Progenitor cell of endocrine pancreas (in vitro differentiated cells): ENCODE results near the gene STAMBPL1. TPM values are rescaled to one million over a fixed set of nuclear protein-coding genes. Genes with fewer than 3 reads are reported as not detected.
"Not testable (repeated sequence)": the region's sequence is repeated elsewhere in the genome, so short reads cannot be mapped to it uniquely, and the experiment has no call there.

Source experiments
- DNase-seq: peaks from one replicate; pipeline ENCODE4 v3.0.0; 2021; ENCODE audit warnings: low spot score; ENCODE audit not compliant: unreplicated experiment
- H3K27ac Mint-ChIP-seq: 2 replicates; pipeline ENCODE4 v1.8.0; 2021; ENCODE audit warnings: mild to moderate bottlenecking, moderate library complexity, mixed read lengths
- H3K27me3 Mint-ChIP-seq: 2 replicates; pipeline ENCODE4 v1.8.0; 2021; ENCODE audit warnings: mixed read lengths
- H3K36me3 Mint-ChIP-seq: 2 replicates; pipeline ENCODE4 v1.8.0; 2022; ENCODE audit warnings: mixed read lengths; ENCODE audit not compliant: insufficient read depth
- H3K4me1 Mint-ChIP-seq: 2 replicates; pipeline ENCODE4 v1.8.0; 2021; ENCODE audit warnings: low read depth, mixed read lengths
- H3K4me3 Mint-ChIP-seq: 2 replicates; pipeline ENCODE4 v1.8.0; 2021; ENCODE audit warnings: low read depth, mild to moderate bottlenecking, moderate library complexity, mixed read lengths
- H3K9me3 Mint-ChIP-seq: 2 replicates; pipeline ENCODE4 v1.8.0; 2021; ENCODE audit warnings: low read depth, mixed read lengths
- CTCF ChIP-seq: fragments of 200-600 bp; sonication (generic); IDR thresholded peaks from one replicate; pipeline ENCODE4 v1.5.0; 2021; ENCODE audit warnings: antibody characterized with exemption, mild to moderate bottlenecking; ENCODE audit not compliant: unreplicated experiment
- total RNA-seq: library from RNA; stranded (reverse); gene quantifications from 2 replicates; pipeline ENCODE4 v1.2.1, GENCODE V29; 2021

STAMBPL1 gene
- total RNA-seq, 1 donor from 2014 or later: 1.3 TPM

GRCh38 chr10:88833723-88834122 is 46.3 kb upstream of the STAMBPL1 start:
- Mint-ChIP-seq H3K27me3 (peaks cover 24% of the 10 kb centered on the region), H3K4me3 (no peak overlapping the region), H3K4me1 (no peaks in the 10 kb centered on the region), H3K27ac (no peak overlapping the region), H3K36me3 (no peaks in the 10 kb centered on the region), H3K9me3 (no peaks in the 10 kb centered on the region)
- DNase-seq: no peak
- no peak for TF ChIP-seq CTCF

DNA sequence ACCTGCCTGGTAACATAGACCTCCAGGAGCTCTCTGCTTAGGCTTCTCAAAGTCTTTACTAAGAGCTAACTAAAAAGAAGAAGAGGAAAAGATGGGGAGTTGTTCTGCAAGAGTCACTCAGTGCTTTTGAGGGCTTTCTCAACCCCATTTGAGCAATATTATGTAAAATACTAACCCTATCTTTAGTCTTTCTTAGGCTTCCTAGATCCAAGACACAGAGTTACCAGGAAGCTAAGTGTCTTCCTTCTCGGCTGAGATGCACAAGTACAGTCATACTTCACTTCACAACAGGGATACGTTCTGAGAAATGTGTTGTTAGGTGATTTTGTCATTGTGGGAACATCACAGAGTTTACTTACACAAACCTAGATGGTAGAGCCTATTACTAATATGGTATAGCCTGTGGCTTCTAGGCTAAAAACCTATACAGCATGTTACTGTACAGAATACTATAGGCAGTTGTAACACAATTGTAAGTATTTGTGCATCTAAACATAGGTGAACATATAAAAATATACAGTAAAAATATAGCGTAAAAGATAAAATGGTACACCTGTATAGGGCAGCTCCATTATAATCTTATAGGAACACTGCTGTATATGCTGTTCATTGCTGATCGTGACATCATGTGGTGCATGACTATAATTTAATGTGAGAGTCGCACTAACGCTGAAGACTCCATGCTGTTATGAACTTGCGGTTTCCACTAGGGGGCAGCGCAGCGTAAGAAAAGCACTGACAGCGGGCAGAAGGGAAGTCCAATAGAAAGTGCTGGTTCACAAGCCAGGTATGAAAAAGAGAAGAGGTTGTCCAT is 44.7 kb upstream of the STAMBPL1 start:
- H3K9me3 Mint-ChIP-seq: no peaks in the 10 kb centered on the region
- TF ChIP-seq CTCF: peak; percentile 94
- H3K27ac Mint-ChIP-seq: no peak overlapping the region
- no peak overlapping the region for H3K4me3 Mint-ChIP-seq
- no peaks in the 10 kb centered on the region for H3K4me1 Mint-ChIP-seq
- peak; percentile 70 for DNase-seq
- H3K36me3 Mint-ChIP-seq: no peaks in the 10 kb centered on the region
- H3K27me3 Mint-ChIP-seq: peaks cover 24% of the 10 kb centered on the region

- Mint-ChIP-seq H3K4me1 (no peaks in the 10 kb centered on the region), H3K27ac (no peak overlapping the region), H3K9me3 (no peaks in the 10 kb centered on the region), H3K4me3 (no peak overlapping the region), H3K27me3 (peaks cover 22% of the 10 kb centered on the region), H3K36me3 (no peaks in the 10 kb centered on the region)
- no peak for DNase-seq
- no peak for TF ChIP-seq CTCF
These were observed 44.2 kb upstream of the STAMBPL1 start for GRCh38 chr10:88835910-88836221.

DNA sequence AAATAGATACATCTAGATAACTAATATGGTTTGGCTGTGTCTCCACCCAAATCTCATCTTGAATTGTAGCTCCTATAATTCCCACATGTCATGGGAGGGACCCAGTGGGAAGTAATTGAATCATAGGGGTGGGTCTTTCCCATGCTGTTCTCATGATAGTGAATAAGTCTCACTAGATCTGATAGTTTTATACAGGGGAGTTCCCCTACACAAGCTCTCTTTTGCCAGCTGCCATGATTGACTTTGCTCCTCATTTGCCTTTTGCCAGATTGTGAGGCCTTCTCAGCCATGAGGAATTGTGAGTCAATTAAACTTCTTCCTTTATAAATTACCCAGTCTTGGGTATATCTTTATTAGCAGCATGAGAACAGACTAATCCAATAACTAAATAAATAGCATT is 42.4 kb upstream of the STAMBPL1 start:
- H3K27ac Mint-ChIP-seq, H3K9me3 Mint-ChIP-seq, H3K36me3 Mint-ChIP-seq: not testable (repeated sequence)

GRCh38 chr10:88838766-88839350 is 41.2 kb upstream of the STAMBPL1 start:
- Mint-ChIP-seq H3K27me3 (peaks cover 13% of the 10 kb centered on the region), H3K4me1 (no peaks in the 10 kb centered on the region), H3K9me3 (no peaks in the 10 kb centered on the region), H3K27ac (no peak overlapping the region), H3K4me3 (no peak overlapping the region), H3K36me3 (no peaks in the 10 kb centered on the region)
- DNase-seq: no peak
- TF ChIP-seq CTCF: no peak

More for the DNA sequence above, 42.4 kb upstream of the STAMBPL1 start:
- DNase-seq, H3K4me1 Mint-ChIP-seq, H3K4me3 Mint-ChIP-seq: not testable (repeated sequence)
- peaks cover 15% of the 10 kb centered on the region for H3K27me3 Mint-ChIP-seq

DNA sequence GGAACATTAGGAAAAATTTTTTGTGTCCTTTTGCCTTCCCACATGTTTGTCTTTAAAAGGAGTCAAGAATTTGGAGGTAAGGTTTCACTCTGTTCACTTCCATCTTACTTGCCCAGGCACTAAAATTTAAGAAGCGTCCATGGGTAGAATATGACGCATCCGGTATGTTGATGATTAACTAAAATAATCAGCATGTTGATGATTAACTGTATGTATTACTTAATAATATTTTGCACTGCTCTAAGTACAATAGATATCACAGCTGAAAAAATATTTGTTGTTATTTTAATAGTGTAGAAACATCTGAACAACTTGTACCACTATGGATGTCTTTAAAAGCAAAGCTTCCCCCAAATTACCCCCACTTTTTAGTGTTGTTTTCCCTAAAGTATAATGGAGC is 39.9 kb upstream of the STAMBPL1 start:
- H3K27me3 Mint-ChIP-seq: peaks cover 17% of the 10 kb centered on the region
- TF ChIP-seq CTCF: no peak
- no peak overlapping the region for H3K4me3 Mint-ChIP-seq
- H3K36me3 Mint-ChIP-seq: no peaks in the 10 kb centered on the region
- no peak overlapping the region for H3K27ac Mint-ChIP-seq
- DNase-seq: no peak
- H3K9me3 Mint-ChIP-seq: no peaks in the 10 kb centered on the region
- no peaks in the 10 kb centered on the region for H3K4me1 Mint-ChIP-seq
